ENCODE measurements around the gene RMDN2. TPM values are rescaled to one million over a fixed set of nuclear protein-coding genes. Genes with fewer than 3 reads are reported as not detected.

The RMDN2 gene
- total RNA-seq (1 to 10 TPM; 3.4 to 7.2 (median 5.8) TPM), polyA plus RNA-seq (1 to 10 TPM; 2.7 to 4.0 TPM)
- long read RNA-seq, donor 1, transcript RMDN2-202 (11 exons, 1,381 nt), result major isoform, 5 of 5 reads
- long read RNA-seq, donor 1, partial matches to known transcripts, result 0 of 5 reads
- long read RNA-seq, donor 1, other reads (novel, unspliced or antisense), result 0 of 5 reads
- long read RNA-seq, donor 2, transcript RMDN2-202 (11 exons, 1,381 nt), result major isoform, 5 of 8 reads
- long read RNA-seq, donor 2, partial matches to known transcripts, result 2 of 8 reads
- long read RNA-seq, donor 2, other reads (novel, unspliced or antisense), result 1 of 8 reads
- long read RNA-seq, donor 3, partial matches to known transcripts, result 0 of 3 reads
- long read RNA-seq, donor 3, other reads (novel, unspliced or antisense), result 2 of 3 reads

- WGBS, 4 donors, result 0 to 1% (median 1%) methylated on average over 44 to 79 of the region's 79 CpGs
- H3K27ac ChIP-seq, result peak within 1 kb of the TSS; percentile 82 to 97 (median 92)
Measured at GRCh38 chr2:37925063-37925897, at the start of gene RMDN2. Gene RMDN2, plus strand, starts transcription at chr2:37925287. Its CDS starts 3,991 bp downstream, at chr2:37929278.

DNA sequence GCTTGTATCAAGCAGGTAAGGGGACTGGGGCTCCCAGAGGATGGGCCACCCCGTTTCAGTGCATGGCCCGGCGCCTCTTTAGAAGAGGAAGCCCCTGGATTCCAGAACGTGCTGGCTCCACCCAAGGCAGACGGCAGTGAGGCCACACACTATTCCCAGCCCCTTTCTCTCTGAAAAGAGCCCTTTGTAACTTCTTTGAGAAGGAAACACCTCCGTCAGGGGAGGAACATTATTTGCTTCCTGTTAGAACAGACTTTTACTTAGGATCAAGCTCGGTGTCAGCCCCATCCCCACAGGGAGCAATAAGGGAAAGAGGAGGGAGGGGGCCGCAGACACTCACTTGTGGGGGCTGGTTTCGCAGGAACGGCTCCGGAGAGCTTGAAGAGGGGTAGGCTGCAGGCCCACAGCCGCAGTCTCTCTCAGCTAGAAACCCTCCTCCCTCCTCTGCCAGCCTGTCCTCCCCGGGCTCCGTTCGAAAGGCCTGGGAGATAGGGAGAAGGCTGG lies 49.6 kb upstream of the RMDN2 start:
- H3K27ac ChIP-seq, result peak overlapping the region; percentile 8 to 84 (median 50)
- no peaks in the 10 kb centered on the region for H3K27me3 ChIP-seq
- no peaks in the 10 kb centered on the region for H3K36me3 ChIP-seq
- H3K9me3 ChIP-seq, result no peaks in the 10 kb centered on the region
- peaks cover 0 to 69% (median 45%) of the 10 kb centered on the region in 12 donors for H3K4me1 ChIP-seq
- ATAC-seq, result peak in 2 of 4 donors; percentile 18 to 24
- intact Hi-C loops (cut with DNase I), result loop anchor here in 9 of 10 donors (2.0 to 10.0 kb wide), 10 partner anchors 43 to 721 kb away; partner anchors contain the start of genes CDC42EP3 (in 2 of the 9) and EIF2AK2 (in 1 of the 9)
- peak overlapping the region in 5 of 12 donors; percentile 9 to 37 (median 19) for H3K4me3 ChIP-seq
- peak in 1 of 5 donors; percentile 50 for DNase-seq
- no peak for TF ChIP-seq POLR2A (IDR thresholded peaks at IDR 0.05)
- no peak for TF ChIP-seq CTCF (IDR thresholded peaks at IDR 0.05)
- WGBS, 4 donors, result 16 to 29% (median 26%) methylated on average over 15 of the region's 15 CpGs

More at GRCh38 chr2:37925063-37925897, at the start of gene RMDN2:
- ATAC-seq (peak; percentile 98 to 99 (median 99)), DNase-seq (peak; percentile 93 to 96 (median 94))
- H3K4me1 ChIP-seq, result peaks cover 0 to 28% (median 6%) of the 10 kb centered on the region in 12 donors
- TF ChIP-seq POLR2A (IDR thresholded peaks at IDR 0.05), result peak in 1 of 2 donors; percentile 80
- TF ChIP-seq CTCF (IDR thresholded peaks at IDR 0.05), result peak in 5 of 12 donors; percentile 11 to 31 (median 23)
- no peaks in the 10 kb centered on the region for H3K9me3 ChIP-seq
- peaks cover 0 to 7% (median 0%) of the 10 kb centered on the region in 9 donors for H3K36me3 ChIP-seq
- intact Hi-C loops (cut with DNase I), result no loop called here
- H3K4me3 ChIP-seq, result peak within 1 kb of the TSS; percentile 67 to 90 (median 76)
- no peaks in the 10 kb centered on the region for H3K27me3 ChIP-seq

- peak overlapping the region in 6 of 12 donors; percentile 44 to 84 (median 72) for H3K27ac ChIP-seq
- intact Hi-C loops (cut with DNase I), result loop anchor here (1.0 to 10.0 kb wide), 15 partner anchors 39 to 721 kb away; partner anchors contain the start of genes CDC42EP3 (in 2 of the 10) and EIF2AK2 (in 1 of the 10)
Measured at GRCh38 chr2:37876227-37876626, 48.9 kb upstream of the RMDN2 start.

More at GRCh38 chr2:37876227-37876626, 48.9 kb upstream of the RMDN2 start:
- Histone ChIP-seq H3K4me3 (no peak overlapping the region), H3K4me1 (peaks cover 0 to 62% (median 39%) of the 10 kb centered on the region in 12 donors), H3K27me3 (peaks cover 0 to 2% (median 0%) of the 10 kb centered on the region in 9 donors), H3K9me3 (no peaks in the 10 kb centered on the region), H3K36me3 (no peaks in the 10 kb centered on the region)
- ATAC-seq (no peak), DNase-seq (no peak)
- WGBS, 4 donors, result 69 to 81% (median 78%) methylated on average over 9 of the region's 9 CpGs
- TF ChIP-seq CTCF (IDR thresholded peaks at IDR 0.05) (no peak), POLR2A (IDR thresholded peaks at IDR 0.05) (no peak)
